ENCODE data around the gene FAM177A1. TPM values are rescaled to one million over a fixed set of nuclear protein-coding genes. Genes with fewer than 3 reads are reported as not detected.
"Not testable (repeated sequence)": the region's sequence is repeated elsewhere in the genome, so short reads cannot be mapped to it uniquely, and the experiment has no call there.

The FAM177A1 gene
- 40.3 and 47.7 TPM in 2 replicates for total RNA-seq (2014; rRNA removed; shearing (Covaris generic))

GRCh38 chr14:35046048-35046750 lies at the start of gene FAM177A1:
FAM177A1 (plus strand) TSS chr14:35046272; CDS start chr14:35046464, 192 bp downstream.
- Histone ChIP-seq H3K27ac (peak within 1 kb of the TSS; percentile 82), H3K4me3 (peak within 1 kb of the TSS; percentile 75), H3K36me3 (peaks cover 15% of the 10 kb centered on the region), H3K9me3 (replicated peaks) (no peaks in the 10 kb centered on the region), H3K27me3 (replicated peaks) (no peaks in the 10 kb centered on the region), H3K4me1 (replicated peaks) (peaks cover 12% of the 10 kb centered on the region)
- DNase-seq (ENCODE audit: low read depth in 1 of 2, low spot score in 2 of 2): peak; percentile 91 to 95

DNA sequence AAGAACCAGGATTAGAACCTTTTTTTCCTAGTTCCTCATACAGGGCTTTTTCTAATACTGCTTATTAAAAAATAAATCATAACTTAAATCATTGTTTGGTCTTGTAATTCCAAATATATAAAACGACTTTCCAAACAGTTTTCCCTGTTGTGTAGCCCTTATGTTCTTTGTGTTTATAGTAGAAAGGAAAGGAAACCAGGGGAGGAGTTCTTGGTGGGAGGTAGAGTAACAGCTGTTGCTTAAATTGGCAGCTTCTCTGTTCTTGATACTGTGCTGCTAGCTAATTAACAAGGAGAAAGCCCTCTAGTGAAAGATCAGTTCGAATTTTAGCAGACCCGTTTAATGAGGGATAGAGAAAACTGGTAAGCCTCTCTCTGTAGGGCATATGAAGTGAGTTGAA lies 48.3 kb upstream of the FAM177A1 start:
- H3K36me3 ChIP-seq: peaks cover 19% of the 10 kb centered on the region
- H3K9me3 ChIP-seq (replicated peaks): no peaks in the 10 kb centered on the region
- H3K4me3 ChIP-seq: no peak overlapping the region
- no peak overlapping the region for H3K27ac ChIP-seq
- no peaks in the 10 kb centered on the region for H3K4me1 ChIP-seq (replicated peaks)
- no peak for DNase-seq (ENCODE audit: low read depth in 1 of 2, low spot score in 2 of 2)
- no peaks in the 10 kb centered on the region for H3K27me3 ChIP-seq (replicated peaks)

DNA sequence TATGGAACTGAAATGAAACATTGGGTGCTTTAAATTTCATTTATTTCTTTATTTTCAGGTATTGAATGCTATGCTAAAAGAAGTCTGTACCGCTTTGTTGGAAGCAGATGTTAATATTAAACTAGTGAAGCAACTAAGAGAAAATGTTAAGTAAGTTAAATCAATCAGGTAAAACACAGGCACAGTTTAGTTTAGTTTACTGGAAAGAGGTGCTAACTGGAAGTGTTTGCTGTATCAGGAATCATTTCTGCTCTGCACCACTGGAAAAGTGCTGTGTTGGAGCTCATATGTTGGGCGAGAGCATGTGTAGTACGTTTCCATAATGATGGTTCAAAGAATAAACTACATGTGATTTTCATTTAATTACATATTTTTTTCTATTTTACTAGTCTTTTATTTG lies 46.6 kb upstream of the FAM177A1 start:
- H3K27ac ChIP-seq: no peak overlapping the region
- H3K27me3 ChIP-seq (replicated peaks): no peaks in the 10 kb centered on the region
- no peak overlapping the region for H3K4me3 ChIP-seq
- no peak for DNase-seq (ENCODE audit: low read depth in 1 of 2, low spot score in 2 of 2)
- H3K9me3 ChIP-seq (replicated peaks): no peaks in the 10 kb centered on the region
- no peaks in the 10 kb centered on the region for H3K4me1 ChIP-seq (replicated peaks)
- H3K36me3 ChIP-seq: peaks cover 28% of the 10 kb centered on the region

GRCh38 chr14:35001621-35002020 lies 44.5 kb upstream of the FAM177A1 start:
- H3K27ac ChIP-seq: no peak overlapping the region
- no peaks in the 10 kb centered on the region for H3K4me1 ChIP-seq (replicated peaks)
- no peaks in the 10 kb centered on the region for H3K9me3 ChIP-seq (replicated peaks)
- no peaks in the 10 kb centered on the region for H3K27me3 ChIP-seq (replicated peaks)
- H3K36me3 ChIP-seq: peaks cover 35% of the 10 kb centered on the region
- no peak overlapping the region for H3K4me3 ChIP-seq
- no peak for DNase-seq (ENCODE audit: low read depth in 1 of 2, low spot score in 2 of 2)

DNA sequence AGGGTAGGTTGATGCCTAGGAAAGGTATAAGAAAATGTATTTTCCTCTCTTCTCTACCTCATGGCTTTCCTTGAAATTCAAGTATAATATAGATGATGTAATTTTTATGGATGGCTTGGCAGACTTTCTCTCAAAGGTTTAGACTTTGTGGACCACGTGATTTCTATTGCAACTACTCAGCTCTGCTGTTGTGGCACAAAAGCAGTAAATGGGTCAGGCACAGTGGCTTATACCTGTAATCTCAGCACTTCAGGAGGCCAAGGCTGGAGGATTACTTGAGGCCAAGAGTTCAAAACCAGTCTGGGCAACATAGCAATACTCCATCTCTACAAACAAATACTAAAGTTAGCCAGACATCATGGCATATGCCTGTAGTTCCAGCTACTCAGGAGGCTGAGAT lies 41.2 kb upstream of the FAM177A1 start:
- DNase-seq (ENCODE audit: low read depth in 1 of 2, low spot score in 2 of 2): no peak

GRCh38 chr14:35016568-35016967 lies 29.5 kb upstream of the FAM177A1 start:
- DNase-seq (ENCODE audit: low read depth in 1 of 2, low spot score in 2 of 2): no peak
- H3K36me3 ChIP-seq: peaks cover 76% of the 10 kb centered on the region
- no peaks in the 10 kb centered on the region for H3K27me3 ChIP-seq (replicated peaks)
- H3K4me1 ChIP-seq (replicated peaks): no peaks in the 10 kb centered on the region
- H3K9me3 ChIP-seq (replicated peaks): no peaks in the 10 kb centered on the region
- no peak overlapping the region for H3K4me3 ChIP-seq
- H3K27ac ChIP-seq: no peak overlapping the region

More for the DNA sequence above, 41.2 kb upstream of the FAM177A1 start:
- H3K9me3 ChIP-seq (replicated peaks): no peaks in the 10 kb centered on the region
- H3K27ac ChIP-seq: no peak overlapping the region
- peaks cover 39% of the 10 kb centered on the region for H3K36me3 ChIP-seq
- no peak overlapping the region for H3K4me3 ChIP-seq
- no peaks in the 10 kb centered on the region for H3K4me1 ChIP-seq (replicated peaks)
- H3K27me3 ChIP-seq (replicated peaks): no peaks in the 10 kb centered on the region

GRCh38 chr14:35020713-35021112 lies 25.4 kb upstream of the FAM177A1 start:
- H3K27ac ChIP-seq: no peak overlapping the region
- H3K4me1 ChIP-seq (replicated peaks): no peaks in the 10 kb centered on the region
- H3K9me3 ChIP-seq (replicated peaks): no peaks in the 10 kb centered on the region
- DNase-seq (ENCODE audit: low read depth in 1 of 2, low spot score in 2 of 2): no peak
- H3K36me3 ChIP-seq: peaks cover 75% of the 10 kb centered on the region
- no peaks in the 10 kb centered on the region for H3K27me3 ChIP-seq (replicated peaks)
- no peak overlapping the region for H3K4me3 ChIP-seq

DNA sequence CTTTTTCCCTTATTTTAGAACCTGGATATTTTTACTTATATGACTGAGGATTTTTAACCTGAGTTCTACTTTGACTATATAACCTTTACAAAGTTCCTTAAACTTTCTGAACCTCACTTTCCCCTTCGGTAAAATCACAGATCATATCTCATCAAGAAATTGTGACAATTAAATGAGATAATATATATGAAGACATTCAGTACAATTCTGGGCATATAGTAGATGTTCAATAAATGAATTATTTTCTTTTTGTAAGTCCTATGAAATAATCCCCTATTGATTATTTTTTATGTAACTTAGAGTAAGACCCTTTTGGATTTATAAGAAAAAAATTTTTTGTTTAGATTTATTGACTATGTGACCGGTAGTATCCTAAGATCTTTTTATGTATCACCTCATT lies 17.6 kb upstream of the FAM177A1 start:
- no peak overlapping the region for H3K27ac ChIP-seq
- H3K36me3 ChIP-seq: peaks cover 65% of the 10 kb centered on the region
- H3K4me3 ChIP-seq: no peak overlapping the region
- no peaks in the 10 kb centered on the region for H3K9me3 ChIP-seq (replicated peaks)
- H3K27me3 ChIP-seq (replicated peaks): no peaks in the 10 kb centered on the region
- H3K4me1 ChIP-seq (replicated peaks): no peaks in the 10 kb centered on the region
- no peak for DNase-seq (ENCODE audit: low read depth in 1 of 2, low spot score in 2 of 2)

DNA sequence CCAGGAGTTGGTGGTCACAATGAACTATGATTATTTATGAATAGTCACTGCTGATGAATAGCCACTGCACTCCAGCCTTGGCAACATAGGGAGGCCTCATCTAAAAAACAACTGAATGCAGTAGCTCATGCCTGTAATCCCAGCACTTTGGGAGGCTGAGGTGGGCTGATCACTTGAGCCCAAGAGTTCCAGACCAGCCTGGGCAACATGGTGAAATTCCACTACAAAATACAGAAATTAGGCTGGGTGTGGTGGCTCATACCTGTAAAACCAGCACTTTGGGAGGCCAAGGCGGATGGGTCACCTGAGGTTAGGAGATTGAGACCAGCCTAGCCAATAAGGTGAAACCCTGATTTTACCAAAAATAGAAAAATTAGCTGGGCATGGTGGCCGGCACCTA lies 13.5 kb upstream of the FAM177A1 start:
- H3K36me3 ChIP-seq: peaks cover 35% of the 10 kb centered on the region
- H3K4me3 ChIP-seq: no peak overlapping the region
- no peaks in the 10 kb centered on the region for H3K27me3 ChIP-seq (replicated peaks)
- H3K9me3 ChIP-seq (replicated peaks): no peaks in the 10 kb centered on the region
- no peak overlapping the region for H3K27ac ChIP-seq
- no peaks in the 10 kb centered on the region for H3K4me1 ChIP-seq (replicated peaks)
- no peak for DNase-seq (ENCODE audit: low read depth in 1 of 2, low spot score in 2 of 2)

DNA sequence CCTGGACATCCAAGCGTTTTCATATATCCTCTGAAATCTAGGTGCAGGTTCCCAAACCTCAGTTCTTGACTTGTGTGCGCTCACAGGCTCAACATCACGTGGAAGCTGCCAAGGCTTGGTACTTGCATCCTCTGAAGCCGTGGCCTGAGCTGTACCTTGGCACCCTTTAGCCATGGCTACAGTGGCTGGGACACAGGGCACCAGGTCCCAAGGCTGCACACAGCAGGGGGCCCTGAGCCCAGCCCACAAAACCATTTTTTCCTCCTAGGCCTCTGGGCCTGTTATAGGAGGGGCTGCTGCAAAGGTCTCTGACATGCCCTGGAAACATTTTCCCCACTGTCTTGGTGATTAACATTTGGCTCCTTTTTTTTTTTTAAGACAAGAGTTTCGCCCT lies 11.6 kb upstream of the FAM177A1 start:
- no peak for DNase-seq (ENCODE audit: low read depth in 1 of 2, low spot score in 2 of 2)
- Histone ChIP-seq H3K4me1 (replicated peaks) (no peaks in the 10 kb centered on the region), H3K4me3 (no peak overlapping the region), H3K27ac (no peak overlapping the region), H3K27me3 (replicated peaks) (no peaks in the 10 kb centered on the region), H3K9me3 (replicated peaks) (no peaks in the 10 kb centered on the region), H3K36me3 (peaks cover 27% of the 10 kb centered on the region)

DNA sequence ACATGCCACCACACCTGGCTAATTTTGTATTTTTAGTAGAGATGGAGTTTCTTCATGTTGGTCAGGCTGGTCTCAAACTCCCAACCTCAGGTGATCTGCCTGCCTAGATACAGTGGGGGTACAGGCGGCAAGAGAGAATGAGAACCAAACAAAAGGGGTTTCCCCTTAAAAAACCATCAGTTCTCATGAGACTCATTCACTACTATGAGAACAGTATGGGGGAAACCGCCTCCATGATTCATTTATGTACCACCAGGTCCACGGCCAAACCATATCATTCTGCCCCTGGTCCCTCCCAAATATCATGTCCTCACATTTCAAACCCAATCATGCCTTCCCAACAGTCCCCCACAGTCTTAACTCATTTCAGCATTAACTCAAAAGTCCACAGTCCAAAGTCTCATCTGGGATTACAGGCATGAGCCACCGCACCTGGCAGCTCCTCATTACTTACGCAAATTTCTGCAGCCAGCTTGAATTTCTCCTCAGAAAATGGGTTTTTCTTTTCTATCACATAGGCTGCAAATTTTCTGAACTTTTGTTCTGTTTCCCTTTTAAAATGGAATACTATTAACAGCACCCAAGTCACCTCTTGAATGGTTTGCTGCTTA lies 11.0 kb upstream of the FAM177A1 start:
- not testable (repeated sequence) for H3K4me1 ChIP-seq (replicated peaks); DNase-seq (ENCODE audit: low read depth in 1 of 2, low spot score in 2 of 2); H3K9me3 ChIP-seq (replicated peaks); H3K27ac ChIP-seq; H3K27me3 ChIP-seq (replicated peaks); H3K4me3 ChIP-seq
- H3K36me3 ChIP-seq: peaks cover 23% of the 10 kb centered on the region

- H3K36me3 ChIP-seq; H3K4me1 ChIP-seq (replicated peaks); H3K27ac ChIP-seq; H3K9me3 ChIP-seq (replicated peaks); H3K4me3 ChIP-seq; H3K27me3 ChIP-seq (replicated peaks); DNase-seq (ENCODE audit: low read depth in 1 of 2, low spot score in 2 of 2): not testable (repeated sequence)
Measured at GRCh38 chr14:35038312-35038711, 7.8 kb upstream of the FAM177A1 start.

GRCh38 chr14:35042632-35043031 lies 3.4 kb upstream of the FAM177A1 start:
- H3K4me3 ChIP-seq: no peak overlapping the region
- peaks cover 7% of the 10 kb centered on the region for H3K4me1 ChIP-seq (replicated peaks)
- no peaks in the 10 kb centered on the region for H3K9me3 ChIP-seq (replicated peaks)
- peaks cover 5% of the 10 kb centered on the region for H3K36me3 ChIP-seq
- no peak overlapping the region for H3K27ac ChIP-seq
- DNase-seq (ENCODE audit: low read depth in 1 of 2, low spot score in 2 of 2): no peak
- no peaks in the 10 kb centered on the region for H3K27me3 ChIP-seq (replicated peaks)

DNA sequence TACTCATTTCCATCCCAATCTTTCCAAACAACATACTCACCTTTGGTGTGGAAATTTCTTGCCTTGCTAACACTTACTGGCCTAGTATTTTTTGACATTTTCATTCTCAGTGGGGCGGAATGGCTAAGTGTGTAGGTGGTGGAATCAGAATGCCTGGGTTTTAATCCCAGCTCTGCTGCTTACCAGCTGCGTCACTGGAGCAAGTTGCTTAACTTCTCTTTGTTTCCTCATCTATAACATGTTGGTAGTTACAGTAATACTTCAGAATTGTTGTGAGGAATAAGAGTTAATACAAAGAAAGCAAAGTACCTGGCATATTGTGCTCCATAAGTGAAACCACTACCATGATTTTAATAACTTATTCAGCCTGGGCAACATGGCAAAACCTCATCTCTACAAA lies 3.0 kb upstream of the FAM177A1 start:
- Histone ChIP-seq H3K36me3 (peaks cover 9% of the 10 kb centered on the region), H3K27me3 (replicated peaks) (no peaks in the 10 kb centered on the region), H3K4me1 (replicated peaks) (peaks cover 11% of the 10 kb centered on the region), H3K9me3 (replicated peaks) (no peaks in the 10 kb centered on the region), H3K4me3 (no peak overlapping the region), H3K27ac (no peak overlapping the region)
- no peak for DNase-seq (ENCODE audit: low read depth in 1 of 2, low spot score in 2 of 2)
